ENCODE data around the gene PSMB5.

PSMB5 gene

GRCh38 chr14:23025151-23025814 is 9.4 kb downstream of the PSMB5 start:
- no peaks in the 10 kb centered on the region for H4K20me1 ChIP-seq (ENCODE audit: insufficient read depth)
- H3K36me3 ChIP-seq (ENCODE audit: insufficient read depth): no peaks in the 10 kb centered on the region
- H3K4me2 ChIP-seq: no peak overlapping the region
- H3K27me3 ChIP-seq (ENCODE audit: insufficient read depth, low read depth): no peaks in the 10 kb centered on the region
- no peaks in the 10 kb centered on the region for H3K4me1 ChIP-seq (ENCODE audit: low read depth, poor library complexity, severe bottlenecking)
- no peak overlapping the region for H3K27ac ChIP-seq
- TF ChIP-seq CTCF (conservative IDR thresholded peaks at IDR 0.05; ENCODE audit: low read depth, low read length): no peak
- H3K79me2 ChIP-seq (ENCODE audit: insufficient read depth, low read depth): no peaks in the 10 kb centered on the region
- no peak overlapping the region for H3K9ac ChIP-seq
- H3K4me3 ChIP-seq (IDR thresholded peaks at IDR 0.05; ENCODE audit: insufficient read depth, low read depth, low read length): no peak overlapping the region
- no peak overlapping the region for H2AFZ ChIP-seq (ENCODE audit: low read depth)

- Histone ChIP-seq H3K4me1 (ENCODE audit: low read depth, poor library complexity, severe bottlenecking) (no peaks in the 10 kb centered on the region), H3K27me3 (ENCODE audit: insufficient read depth, low read depth) (no peaks in the 10 kb centered on the region), H3K79me2 (ENCODE audit: insufficient read depth, low read depth) (no peaks in the 10 kb centered on the region), H2AFZ (ENCODE audit: low read depth) (no peak overlapping the region), H3K4me2 (no peak overlapping the region), H3K4me3 (IDR thresholded peaks at IDR 0.05; ENCODE audit: insufficient read depth, low read depth, low read length) (no peak overlapping the region), H3K27ac (no peak overlapping the region), H4K20me1 (ENCODE audit: insufficient read depth) (no peaks in the 10 kb centered on the region), H3K36me3 (ENCODE audit: insufficient read depth) (no peaks in the 10 kb centered on the region), H3K9ac (no peak overlapping the region)
- TF ChIP-seq CTCF (conservative IDR thresholded peaks at IDR 0.05; ENCODE audit: low read depth, low read length): no peak
These were observed 10.1 kb downstream of the PSMB5 start for GRCh38 chr14:23024612-23025075.

GRCh38 chr14:23023795-23024152 is 10.9 kb downstream of the PSMB5 start:
- Histone ChIP-seq H3K79me2 (ENCODE audit: insufficient read depth, low read depth) (no peaks in the 10 kb centered on the region), H3K4me2 (no peak overlapping the region), H3K36me3 (ENCODE audit: insufficient read depth) (no peaks in the 10 kb centered on the region), H3K27me3 (ENCODE audit: insufficient read depth, low read depth) (no peaks in the 10 kb centered on the region), H3K4me1 (ENCODE audit: low read depth, poor library complexity, severe bottlenecking) (no peaks in the 10 kb centered on the region), H3K4me3 (IDR thresholded peaks at IDR 0.05; ENCODE audit: insufficient read depth, low read depth, low read length) (no peak overlapping the region), H3K9ac (no peak overlapping the region), H3K27ac (no peak overlapping the region), H4K20me1 (ENCODE audit: insufficient read depth) (no peaks in the 10 kb centered on the region), H2AFZ (ENCODE audit: low read depth) (no peak overlapping the region)
- TF ChIP-seq CTCF (conservative IDR thresholded peaks at IDR 0.05; ENCODE audit: low read depth, low read length): no peak

GRCh38 chr14:23023022-23023794 is 11.5 kb downstream of the PSMB5 start:
- no peak for TF ChIP-seq CTCF (conservative IDR thresholded peaks at IDR 0.05; ENCODE audit: low read depth, low read length)
- Histone ChIP-seq H4K20me1 (ENCODE audit: insufficient read depth) (no peaks in the 10 kb centered on the region), H3K4me2 (no peak overlapping the region), H3K36me3 (ENCODE audit: insufficient read depth) (no peaks in the 10 kb centered on the region), H2AFZ (ENCODE audit: low read depth) (no peak overlapping the region), H3K79me2 (ENCODE audit: insufficient read depth, low read depth) (no peaks in the 10 kb centered on the region), H3K4me3 (IDR thresholded peaks at IDR 0.05; ENCODE audit: insufficient read depth, low read depth, low read length) (no peak overlapping the region), H3K27ac (no peak overlapping the region), H3K27me3 (ENCODE audit: insufficient read depth, low read depth) (no peaks in the 10 kb centered on the region), H3K9ac (no peak overlapping the region), H3K4me1 (ENCODE audit: low read depth, poor library complexity, severe bottlenecking) (no peaks in the 10 kb centered on the region)

All from KMS-11 (cell line).